ENCODE results near the gene NPR3.

DNA sequence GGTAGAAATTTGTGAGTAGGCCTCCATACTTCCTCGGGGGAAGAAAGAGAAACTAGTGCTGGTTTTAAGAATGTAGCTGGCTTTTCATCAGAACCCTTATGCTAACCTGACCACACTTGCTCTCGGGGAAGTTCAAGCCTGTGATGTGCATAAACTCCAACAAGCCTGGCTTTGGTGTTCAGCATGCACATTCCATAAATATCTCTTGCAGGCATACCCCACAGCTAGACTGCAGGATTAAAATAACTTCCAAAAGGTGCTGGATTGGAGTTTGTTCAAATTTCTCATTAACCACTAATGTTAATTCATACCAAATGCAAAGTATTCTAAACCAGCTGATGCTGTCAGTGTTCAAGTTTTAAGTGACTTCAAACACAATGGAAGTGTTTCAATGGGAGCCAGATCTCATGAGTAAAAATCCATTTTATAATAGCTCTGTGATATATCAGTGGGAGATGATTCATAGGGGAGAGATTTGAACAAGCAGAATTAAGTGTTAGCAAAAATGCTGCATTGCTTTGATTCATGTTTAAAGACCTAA is 79.4 kb downstream of the NPR3 start:
- TF ChIP-seq CTCF (IDR thresholded peaks at IDR 0.05) = no peak
- no peak for TF ChIP-seq POLR2A (IDR thresholded peaks at IDR 0.05)
